ENCODE results near the gene TRHDE.

The TRHDE gene

DNA sequence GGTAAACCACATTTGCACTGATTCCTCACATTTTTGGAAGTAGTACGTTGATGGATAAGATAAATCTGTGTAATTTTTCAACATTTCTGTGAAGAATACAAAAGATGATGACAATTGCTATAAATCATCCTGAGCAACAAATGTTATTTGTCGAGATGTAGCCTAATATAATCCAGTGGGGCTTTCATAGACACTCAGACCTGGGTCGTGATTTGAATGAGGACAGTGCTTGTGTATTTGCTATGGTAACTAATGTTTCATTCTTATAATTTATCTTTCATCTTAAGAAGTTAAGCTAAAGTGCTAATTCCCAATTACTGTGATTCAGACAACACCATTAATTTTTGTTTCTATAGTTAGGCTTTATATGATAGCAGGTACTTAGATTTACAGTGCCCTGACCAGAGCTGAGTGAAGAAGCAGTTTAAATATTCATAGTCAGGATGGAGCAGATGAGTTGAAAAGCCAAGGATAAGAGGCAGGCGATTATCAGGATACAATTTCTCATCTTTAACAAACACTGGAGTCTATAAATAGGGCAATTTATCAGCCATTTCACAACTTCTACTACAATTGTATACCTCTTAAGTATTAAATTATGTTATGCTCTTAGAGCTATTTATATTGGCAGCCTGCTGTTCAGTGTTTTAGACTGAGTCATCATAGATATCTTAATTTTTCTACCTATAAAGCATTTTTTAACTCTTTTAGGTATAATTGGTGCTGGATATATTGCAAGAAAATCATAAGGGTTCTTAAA lies 359.9 kb downstream of the TRHDE start:
- Histone ChIP-seq H3K4me3 (ENCODE audit: low read depth, low read length, poor library complexity, severe bottlenecking) (no peak overlapping the region), H3K27ac (ENCODE audit: low read depth, low read length, poor library complexity, severe bottlenecking) (no peak overlapping the region), H3K4me1 (ENCODE audit: insufficient read depth, low read length, severe bottlenecking) (no peaks in the 10 kb centered on the region), H3K9me2 (ENCODE audit: low read depth, low read length) (no peaks in the 10 kb centered on the region), H3K79me2 (ENCODE audit: insufficient read depth, low read length) (no peaks in the 10 kb centered on the region), H3K9me3 (ENCODE audit: low read length) (no peaks in the 10 kb centered on the region), H3K27me3 (ENCODE audit: insufficient read depth, low read length) (no peaks in the 10 kb centered on the region), H3K36me3 (ENCODE audit: insufficient read depth, low read length) (no peaks in the 10 kb centered on the region), H4K20me1 (ENCODE audit: insufficient read depth, low read length) (no peaks in the 10 kb centered on the region), H3K9ac (ENCODE audit: low read length) (no peak overlapping the region), H3K4me2 (ENCODE audit: low read length) (no peak overlapping the region), H3F3A (ENCODE audit: insufficient read depth, low read length) (no peaks in the 10 kb centered on the region), H2AFZ (ENCODE audit: low read length) (no peak overlapping the region)
- TF ChIP-seq EZH2 (IDR thresholded peaks at IDR 0.05; ENCODE audit: borderline replicate concordance, low read length), result no peak
- TF ChIP-seq, protein P1, sequence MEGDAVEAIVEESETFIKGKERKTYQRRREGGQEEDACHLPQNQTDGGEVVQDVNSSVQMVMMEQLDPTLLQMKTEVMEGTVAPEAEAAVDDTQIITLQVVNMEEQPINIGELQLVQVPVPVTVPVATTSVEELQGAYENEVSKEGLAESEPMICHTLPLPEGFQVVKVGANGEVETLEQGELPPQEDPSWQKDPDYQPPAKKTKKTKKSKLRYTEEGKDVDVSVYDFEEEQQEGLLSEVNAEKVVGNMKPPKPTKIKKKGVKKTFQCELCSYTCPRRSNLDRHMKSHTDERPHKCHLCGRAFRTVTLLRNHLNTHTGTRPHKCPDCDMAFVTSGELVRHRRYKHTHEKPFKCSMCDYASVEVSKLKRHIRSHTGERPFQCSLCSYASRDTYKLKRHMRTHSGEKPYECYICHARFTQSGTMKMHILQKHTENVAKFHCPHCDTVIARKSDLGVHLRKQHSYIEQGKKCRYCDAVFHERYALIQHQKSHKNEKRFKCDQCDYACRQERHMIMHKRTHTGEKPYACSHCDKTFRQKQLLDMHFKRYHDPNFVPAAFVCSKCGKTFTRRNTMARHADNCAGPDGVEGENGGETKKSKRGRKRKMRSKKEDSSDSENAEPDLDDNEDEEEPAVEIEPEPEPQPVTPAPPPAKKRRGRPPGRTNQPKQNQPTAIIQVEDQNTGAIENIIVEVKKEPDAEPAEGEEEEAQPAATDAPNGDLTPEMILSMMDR (IDR thresholded peaks at IDR 0.05; ENCODE audit: low read length), result no peak

DNA sequence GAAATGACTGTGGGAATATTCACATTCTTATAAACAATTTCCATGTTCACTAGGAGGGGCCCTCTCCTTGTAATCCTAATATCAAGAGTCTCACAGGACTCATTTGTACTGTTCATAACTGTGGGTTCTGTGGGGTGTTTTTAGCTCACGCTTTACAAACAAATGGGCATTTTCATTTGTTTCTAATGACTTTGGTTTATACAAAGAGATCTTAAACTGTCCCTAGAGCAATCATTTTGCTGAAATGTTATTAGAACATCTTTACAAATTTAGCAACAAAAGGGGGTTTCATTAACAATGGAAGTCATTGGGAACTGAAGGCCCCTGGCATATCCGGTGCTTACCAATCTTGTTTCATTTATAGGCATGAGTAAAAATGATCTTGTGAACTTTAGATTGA lies 370.5 kb downstream of the TRHDE start:
- no peaks in the 10 kb centered on the region for H3K9me3 ChIP-seq (ENCODE audit: low read length)
- no peak overlapping the region for H3K9ac ChIP-seq (ENCODE audit: low read length)
- no peaks in the 10 kb centered on the region for H3K4me1 ChIP-seq (ENCODE audit: insufficient read depth, low read length, severe bottlenecking)
- no peaks in the 10 kb centered on the region for H3K36me3 ChIP-seq (ENCODE audit: insufficient read depth, low read length)
- H3K27me3 ChIP-seq (ENCODE audit: insufficient read depth, low read length), result no peaks in the 10 kb centered on the region
- H3K9me2 ChIP-seq (ENCODE audit: low read depth, low read length), result no peaks in the 10 kb centered on the region
- no peaks in the 10 kb centered on the region for H3K79me2 ChIP-seq (ENCODE audit: insufficient read depth, low read length)
- no peak for TF ChIP-seq EZH2 (IDR thresholded peaks at IDR 0.05; ENCODE audit: borderline replicate concordance, low read length)
- TF ChIP-seq, protein P1 (IDR thresholded peaks at IDR 0.05; ENCODE audit: low read length), result no peak
- H3K27ac ChIP-seq (ENCODE audit: low read depth, low read length, poor library complexity, severe bottlenecking), result no peak overlapping the region
- no peak overlapping the region for H2AFZ ChIP-seq (ENCODE audit: low read length)
- H3K4me3 ChIP-seq (ENCODE audit: low read depth, low read length, poor library complexity, severe bottlenecking), result no peak overlapping the region
- no peaks in the 10 kb centered on the region for H3F3A ChIP-seq (ENCODE audit: insufficient read depth, low read length)
- no peaks in the 10 kb centered on the region for H4K20me1 ChIP-seq (ENCODE audit: insufficient read depth, low read length)
- H3K4me2 ChIP-seq (ENCODE audit: low read length), result no peak overlapping the region

GRCh38 chr12:72647139-72647538 lies 375.0 kb downstream of the TRHDE start:
- H3K36me3 ChIP-seq (ENCODE audit: insufficient read depth, low read length), result no peaks in the 10 kb centered on the region
- H3K79me2 ChIP-seq (ENCODE audit: insufficient read depth, low read length), result no peaks in the 10 kb centered on the region
- H3K4me2 ChIP-seq (ENCODE audit: low read length), result no peak overlapping the region
- H3K9ac ChIP-seq (ENCODE audit: low read length), result no peak overlapping the region
- no peaks in the 10 kb centered on the region for H3K9me2 ChIP-seq (ENCODE audit: low read depth, low read length)
- TF ChIP-seq, protein P1 (IDR thresholded peaks at IDR 0.05; ENCODE audit: low read length), result no peak
- no peak for TF ChIP-seq EZH2 (IDR thresholded peaks at IDR 0.05; ENCODE audit: borderline replicate concordance, low read length)
- H3K4me1 ChIP-seq (ENCODE audit: insufficient read depth, low read length, severe bottlenecking), result no peaks in the 10 kb centered on the region
- H3K9me3 ChIP-seq (ENCODE audit: low read length), result no peaks in the 10 kb centered on the region
- H3K27ac ChIP-seq (ENCODE audit: low read depth, low read length, poor library complexity, severe bottlenecking), result no peak overlapping the region
- no peak overlapping the region for H3K4me3 ChIP-seq (ENCODE audit: low read depth, low read length, poor library complexity, severe bottlenecking)
- H2AFZ ChIP-seq (ENCODE audit: low read length), result no peak overlapping the region
- no peaks in the 10 kb centered on the region for H3F3A ChIP-seq (ENCODE audit: insufficient read depth, low read length)
- H4K20me1 ChIP-seq (ENCODE audit: insufficient read depth, low read length), result no peaks in the 10 kb centered on the region
- H3K27me3 ChIP-seq (ENCODE audit: insufficient read depth, low read length), result no peaks in the 10 kb centered on the region

Data from OCI-LY1 (cell line).